H1 (cell line): ENCODE results near the gene ZSCAN30. TPM values are rescaled to one million over a fixed set of nuclear protein-coding genes. Genes with fewer than 3 reads are reported as not detected.

Experiments
- CTCF ChIA-PET: fragments of 300-600 bp; sonication (Branson Sonifier 250); formaldehyde crosslinking; loops from one replicate; lab custom pipeline; 2021; ENCODE audit not compliant: partially characterized antibody; lab: Charles Lee
- POLR2A ChIA-PET: fragments of 300-600 bp; sonication (Branson Sonifier 250); formaldehyde crosslinking; loops from one replicate; lab custom pipeline; 2021; ENCODE audit warnings: inconsistent platforms; ENCODE audit not compliant: partially characterized antibody; lab: Charles Lee
- DNase-seq, 2 experiments: peaks; one replicate each; pipeline versions ENCODE4 v3.0.0 to v3.0.0-alpha.2; 2010 to 2022; ENCODE audit warnings: low spot score in 2 of 2, low read depth in 1 of 2, mixed read lengths in 1 of 2
- FAIRE-seq: peaks from 2 replicates; lab custom pipeline; 2011; peaks lifted over from hg19 to GRCh38; lab: Jason Lieb, UNC
- H2AFZ ChIP-seq: 2 replicates; pipeline ENCODE4 v1.8.1; 2012; ENCODE audit warnings: low read length, inconsistent platforms
- H2AK5ac ChIP-seq: 2 replicates; pipeline ENCODE4 v1.6.1; 2013; ENCODE audit warnings: low read depth, low read length
- H2BK120ac ChIP-seq: replicated peaks from 2 replicates; pipeline ENCODE3; 2013; ENCODE audit warnings: low read depth, low read length, inconsistent platforms
- H2BK12ac ChIP-seq: 2 replicates; pipeline ENCODE4 v1.6.1; 2013; ENCODE audit warnings: low read depth, low read length
- H2BK15ac ChIP-seq: 2 replicates; pipeline ENCODE4 v1.6.1; 2013; ENCODE audit warnings: low read length
- H2BK20ac ChIP-seq: 2 replicates; pipeline ENCODE4 v1.6.1; 2013; ENCODE audit warnings: low read length
- H2BK5ac ChIP-seq: 2 replicates; pipeline ENCODE4 v1.6.1; 2013; ENCODE audit warnings: low read depth, low read length
- H3K14ac ChIP-seq: 2 replicates; pipeline ENCODE4 v1.6.1; 2013; ENCODE audit warnings: inconsistent platforms; ENCODE audit not compliant: insufficient read length
- H3K18ac ChIP-seq: 2 replicates; pipeline ENCODE4 v1.6.1; 2013; ENCODE audit warnings: low read length; ENCODE audit errors: extremely low read depth
- H3K23ac ChIP-seq: 2 replicates; pipeline ENCODE4 v1.6.1; 2013; ENCODE audit warnings: inconsistent platforms; ENCODE audit not compliant: insufficient read length
- H3K23me2 ChIP-seq: 2 replicates; pipeline ENCODE4 v1.6.1; 2013; ENCODE audit warnings: low read depth, low read length
- H3K27ac ChIP-seq: 2 replicates; pipeline ENCODE4 v1.6.1; 2011; ENCODE audit warnings: low read depth, low read length, inconsistent platforms
- H3K27me3 ChIP-seq, 4 experiments: replicated peaks in 1 of 4; 1 replicate in 1 of 4; 2 replicates in 3 of 4; pipeline versions ENCODE4 v1.6.1 to v1.8.1; 2011 to 2013; ENCODE audit warnings: low read length in 3 of 4, mild to moderate bottlenecking in 3 of 4, inconsistent platforms in 2 of 4, mixed read lengths in 2 of 4, moderate library complexity in 1 of 4; ENCODE audit not compliant: control insufficient read depth in 3 of 4, insufficient read depth in 3 of 4; ENCODE audit errors: extremely low read depth in 1 of 4
- H3K36me3 ChIP-seq, 4 experiments: 2 replicates each; pipeline versions ENCODE4 v1.6.1 to v1.8.1; 2011 to 2013; ENCODE audit warnings: mild to moderate bottlenecking in 4 of 4, low read length in 3 of 4, moderate library complexity in 2 of 4, control low read depth in 1 of 4, inconsistent platforms in 1 of 4; ENCODE audit not compliant: insufficient read depth in 4 of 4, control insufficient read depth in 2 of 4
- H3K4ac ChIP-seq: replicated peaks from 2 replicates; pipeline ENCODE3; 2013; ENCODE audit warnings: low read length, low read depth, mixed read lengths, inconsistent platforms; ENCODE audit not compliant: insufficient read length
- H3K4me1 ChIP-seq, 4 experiments: replicated peaks in 1 of 4; 1 replicate in 1 of 4; 2 replicates in 3 of 4; pipeline versions ENCODE4 v1.6.1 to v1.8.1; 2011 to 2013; ENCODE audit warnings: low read length in 3 of 4, inconsistent platforms in 2 of 4, mixed read lengths in 1 of 4; ENCODE audit not compliant: insufficient read depth in 4 of 4, control insufficient read depth in 3 of 4
- H3K4me2 ChIP-seq, 2 experiments: 2 replicates each; pipeline versions ENCODE4 v1.6.1 to v1.8.1; 2011 to 2013; ENCODE audit warnings: low read depth in 2 of 2, low read length in 2 of 2, control low read depth in 1 of 2, inconsistent platforms in 1 of 2, mild to moderate bottlenecking in 1 of 2; ENCODE audit not compliant: insufficient read depth in 1 of 2
- H3K4me3 ChIP-seq, 4 experiments: fragments of 200-600, 300-600 bp in 1 of 4; sonication (generic), shearing (Covaris generic), sonication (Bioruptor Twin) in 1 of 4; 2 replicates each; pipeline versions ENCODE4 v1.5.1 to v1.8.1; 2011 to 2016; ENCODE audit warnings: low read length in 4 of 4, low read depth in 3 of 4, control low read depth in 2 of 4, inconsistent platforms in 2 of 4, mild to moderate bottlenecking in 2 of 4, mixed read lengths in 1 of 4, moderate library complexity in 1 of 4; ENCODE audit not compliant: insufficient read depth in 2 of 4; ENCODE audit errors: extremely low read depth in 1 of 4
- H3K56ac ChIP-seq: replicated peaks from 2 replicates; pipeline ENCODE3; 2013; ENCODE audit warnings: low read depth, mild to moderate bottlenecking, mixed read lengths, low read length, inconsistent platforms; ENCODE audit not compliant: insufficient read length
- H3K79me1 ChIP-seq: 2 replicates; pipeline ENCODE4 v1.6.1; 2013; ENCODE audit warnings: low read depth, low read length, control low read depth
- H3K79me2 ChIP-seq, 2 experiments: 2 replicates each; pipeline versions ENCODE4 v1.6.1 to v1.8.1; 2012 to 2013; ENCODE audit warnings: low read length in 2 of 2, mild to moderate bottlenecking in 2 of 2, inconsistent platforms in 1 of 2; ENCODE audit not compliant: insufficient read depth in 2 of 2, control insufficient read depth in 1 of 2
- H3K9ac ChIP-seq, 4 experiments: replicated peaks in 1 of 4; 1 replicate in 1 of 4; 2 replicates in 3 of 4; pipeline versions ENCODE4 v1.6.1 to v1.8.1; 2011 to 2013; ENCODE audit warnings: low read depth in 3 of 4, low read length in 3 of 4, control low read depth in 2 of 4, mild to moderate bottlenecking in 2 of 4, moderate library complexity in 2 of 4, inconsistent platforms in 1 of 4; ENCODE audit errors: extremely low read depth in 1 of 4
- H3K9me3 ChIP-seq, 2 experiments: 2 replicates each; pipeline versions ENCODE4 v1.6.1 to v1.8.1; 2012 to 2013; ENCODE audit warnings: mild to moderate bottlenecking in 2 of 2, moderate library complexity in 2 of 2, control low read depth in 1 of 2, inconsistent platforms in 1 of 2, low read depth in 1 of 2, low read length in 1 of 2, mixed read lengths in 1 of 2; ENCODE audit not compliant: insufficient read depth in 2 of 2
- H4K20me1 ChIP-seq, 2 experiments: replicated peaks in 1 of 2; 2 replicates each; pipeline versions ENCODE3 to v1.8.1; 2011 to 2013; ENCODE audit warnings: inconsistent platforms in 2 of 2, low read length in 2 of 2, mild to moderate bottlenecking in 1 of 2; ENCODE audit not compliant: insufficient read depth in 2 of 2, control insufficient read depth in 1 of 2
- H4K5ac ChIP-seq: 2 replicates; pipeline ENCODE4 v1.6.1; 2013; ENCODE audit warnings: low read length, low read depth, mixed read lengths, inconsistent platforms; ENCODE audit not compliant: insufficient read length
- H4K8ac ChIP-seq: 2 replicates; pipeline ENCODE4 v1.8.0; 2013; ENCODE audit warnings: mild to moderate bottlenecking, moderate library complexity, low read length, inconsistent platforms; ENCODE audit not compliant: insufficient read depth; ENCODE audit errors: extremely low read depth
- H4K91ac ChIP-seq: replicated peaks from 2 replicates; pipeline ENCODE3; 2013; ENCODE audit warnings: low read length, mixed read lengths, inconsistent platforms; ENCODE audit not compliant: insufficient read length
- BRCA1 ChIP-seq: IDR thresholded peaks from 2 replicates; pipeline ENCODE4 v1.6.1; 2012; ENCODE audit warnings: low read depth, low read length, improper control_type of control experiment
- CBX5 ChIP-seq: fragments of 300-800, 300-1000 bp; sonication (generic); IDR thresholded peaks from 2 replicates; pipeline ENCODE4 v1.7.1; 2016; ENCODE audit warnings: antibody characterized with exemption, low read length, low read depth
- CTCF ChIP-seq, 3 experiments: IDR thresholded peaks; 1 replicate in 2 of 3; 2 replicates in 1 of 3; pipeline versions ENCODE4 v1.5.1 to v1.6.1; 2011; ENCODE audit warnings: low read length in 3 of 3, mild to moderate bottlenecking in 3 of 3, inconsistent platforms in 2 of 3, low read depth in 1 of 3, moderate library complexity in 1 of 3; ENCODE audit not compliant: insufficient read depth in 1 of 3; ENCODE audit errors: control extremely low read depth in 1 of 3
- EGR1 ChIP-seq: IDR thresholded peaks from 2 replicates; pipeline ENCODE4 v1.6.1; 2011; ENCODE audit warnings: low read depth, low read length, borderline replicate concordance
- PHF8 ChIP-seq: fragments of 200-600 bp; sonication (generic); conservative IDR thresholded peaks from 2 replicates; pipeline ENCODE4 v1.7.1; 2012; ENCODE audit warnings: low read depth, mild to moderate bottlenecking, inconsistent platforms, low read length, moderate library complexity
- POU5F1 ChIP-seq: IDR thresholded peaks from 2 replicates; pipeline ENCODE4 v1.6.1; 2011; ENCODE audit warnings: low read depth, mild to moderate bottlenecking, low read length, moderate library complexity
- RNF2 ChIP-seq: fragments of 200-900, 300-1000 bp; sonication (generic); IDR thresholded peaks from 2 replicates; pipeline ENCODE4 v1.7.1; 2016; ENCODE audit warnings: borderline replicate concordance, low read depth, mild to moderate bottlenecking, antibody characterized with exemption, low read length; ENCODE audit not compliant: poor library complexity, severe bottlenecking; ENCODE audit errors: missing control alignments
- SAP30 ChIP-seq: fragments of 300-600 bp; sonication (generic); IDR thresholded peaks from 2 replicates; pipeline ENCODE4 v1.7.1; 2012; ENCODE audit warnings: low read length, moderate library complexity, mild to moderate bottlenecking, inconsistent platforms; ENCODE audit not compliant: insufficient read depth, insufficient replicate concordance
- SP1 ChIP-seq: IDR thresholded peaks from 2 replicates; pipeline ENCODE4 v1.6.1; 2011; ENCODE audit warnings: low read depth, low read length
- SP2 ChIP-seq: IDR thresholded peaks from 2 replicates; pipeline ENCODE4 v1.6.1; 2012; ENCODE audit warnings: mild to moderate bottlenecking, low read length, inconsistent platforms
- TEAD4 ChIP-seq: IDR thresholded peaks from 2 replicates; pipeline ENCODE4 v1.6.1; 2012; ENCODE audit warnings: low read depth, low read length, inconsistent platforms, mixed read lengths
- WGBS, 2 experiments: shearing (Covaris generic) in 1 of 2; methylation state at CpG; one replicate each; pipeline versions ENCODE4 v1.1.6 to v1.1.7; 2013 to 2015; ENCODE audit warnings: low lambda C conversion rate in 2 of 2, mixed read lengths in 2 of 2, inconsistent platforms in 1 of 2, low coverage in 1 of 2, missing lambda C conversion rate in 1 of 2; ENCODE audit not compliant: insufficient replicate concordance in 2 of 2, insufficient coverage in 1 of 2, insufficient read length in 1 of 2; ENCODE audit errors: extremely low coverage in 1 of 2, missing lambda C conversion rate in 1 of 2; 5-methylcytosine and 5-hydroxymethylcytosine counted together
- polyA plus RNA-seq, 7 experiments: library from polyadenylated mRNA; depleted of rRNA in 3 of 7; stranded (reverse) in 5 of 7; unstranded in 2 of 7; fragments of >200 nt in 5 of 7; fragments of 200-250 nt in 2 of 7; gene quantifications; 1 replicate in 5 of 7; 2 replicates in 1 of 7; 4 replicates in 1 of 7; pipeline versions ENCODE4 v1.2.1 to v1.2.3, GENCODE V29; 2011 to 2013; ENCODE audit warnings: missing spikeins in 2 of 7, mixed read lengths in 2 of 7
- total RNA-seq: library from RNA; stranded (reverse); fragmentation: NEBNext Ultra II Directional; extraction: Animal tissue kit (Norgen Biotek cat#: 25700); gene quantifications from 2 replicates; pipeline ENCODE4 v1.2.1, GENCODE V29; 2021

Gene ZSCAN30
- total and polyA plus RNA-seq, 2 of the 8 experiments (the other 6 are each of a cell fraction or from before 2014, with no cell fraction given) = 4.4 to 10.3 TPM

- ChIA-PET CTCF (interaction anchor here (1.1 kb wide), 1 partner anchor 83 kb away, joined by 3 read pairs; no protein-coding TSS in a partner anchor), POLR2A (interaction anchor here (0.7 to 2.0 kb wide), 2 partner anchors 11 to 14 kb away, joined by 3 to 11 read pairs; partner anchors contain the start of gene ZSCAN30)
- Histone ChIP-seq H3K23me2 (no peaks in the 10 kb centered on the region), H4K20me1 (no peaks in the 10 kb centered on the region), H2BK12ac (no peak overlapping the region), H2BK120ac (no peak overlapping the region), H3K79me2 (peaks cover 0 to 25% of the 10 kb centered on the region in 2 experiments; a peak in 2 of 4 replicates), H3K4ac (no peak overlapping the region), H2AK5ac (no peak overlapping the region), H2BK15ac (no peak overlapping the region), H3K23ac (no peak overlapping the region), H3K27ac (no peak overlapping the region), H2BK20ac (no peak overlapping the region), H4K5ac (no peak overlapping the region), H3K18ac (no peak overlapping the region), H3K79me1 (no peaks in the 10 kb centered on the region), H3K9me3 (peaks cover 45 to 47% of the 10 kb centered on the region in 2 experiments), H3K56ac (no peak overlapping the region), H2AFZ (no peak overlapping the region), H3K14ac (no peak overlapping the region), H2BK5ac (no peak overlapping the region), H3K4me1 (no peaks in the 10 kb centered on the region), H3K4me2 (no peak overlapping the region), H3K36me3 (peaks cover 0 to 68% (median 26%) of the 10 kb centered on the region in 4 experiments; a peak in 6 of 8 replicates), H3K27me3 (peaks cover 0 to 3% (median 0%) of the 10 kb centered on the region in 4 experiments; a peak in 1 of 7 replicates), H3K9ac (no peak overlapping the region), H4K91ac (no peak overlapping the region), H3K4me3 (no peak overlapping the region), H4K8ac (no peak overlapping the region)
- 98% methylated on average over 4 of the region's 4 CpGs; no CpG with 5 or more reads in 1 of the 2 experiments for WGBS, 2 experiments
- FAIRE-seq = no peak
- no peak for DNase-seq
- TF ChIP-seq EGR1 = no peak
- TF ChIP-seq RNF2 = no peak
- no peak for TF ChIP-seq CBX5
- no peak for TF ChIP-seq CTCF (IDR thresholded peaks at IDR 0.05; ENCODE audit: control extremely low read depth in 1 of 3, insufficient read depth in 1 of 3, low read depth in 1 of 3, low read length in 3 of 3)
- no peak for TF ChIP-seq TEAD4
- TF ChIP-seq SP1 = no peak
- TF ChIP-seq SP2 = no peak
- no peak for TF ChIP-seq BRCA1
- no peak for TF ChIP-seq SAP30
- no peak for TF ChIP-seq POU5F1
- no peak for TF ChIP-seq PHF8
Observed at GRCh38 chr18:35303610-35304009, 13.6 kb upstream of the ZSCAN30 start.
